Hepatocyte (in vitro differentiated cells): ENCODE data around the gene B3GAT3.

Experiments
- EZH2 ChIP-seq: fragments of 200-600 bp; sonication (generic); IDR thresholded peaks from 2 replicates; pipeline ENCODE4 v1.6.1; 2016; ENCODE audit warnings: antibody characterized with exemption, mild to moderate bottlenecking, borderline replicate concordance
- EZH2phosphoT487 ChIP-seq: fragments of 200-600 bp; sonication (generic); IDR thresholded peaks from one replicate; pipeline ENCODE4 v1.6.1; 2018; ENCODE audit warnings: antibody characterized with exemption, mild to moderate bottlenecking, low read depth, moderate library complexity; ENCODE audit not compliant: unreplicated experiment, severe bottlenecking
- TF ChIP-seq, protein P1 (sequence below): fragments of 200-600 bp; sonication (generic); IDR thresholded peaks from 2 replicates; pipeline ENCODE4 v1.5.1; 2016; ENCODE audit warnings: antibody characterized with exemption, mild to moderate bottlenecking; ENCODE audit not compliant: poor library complexity

DNA sequence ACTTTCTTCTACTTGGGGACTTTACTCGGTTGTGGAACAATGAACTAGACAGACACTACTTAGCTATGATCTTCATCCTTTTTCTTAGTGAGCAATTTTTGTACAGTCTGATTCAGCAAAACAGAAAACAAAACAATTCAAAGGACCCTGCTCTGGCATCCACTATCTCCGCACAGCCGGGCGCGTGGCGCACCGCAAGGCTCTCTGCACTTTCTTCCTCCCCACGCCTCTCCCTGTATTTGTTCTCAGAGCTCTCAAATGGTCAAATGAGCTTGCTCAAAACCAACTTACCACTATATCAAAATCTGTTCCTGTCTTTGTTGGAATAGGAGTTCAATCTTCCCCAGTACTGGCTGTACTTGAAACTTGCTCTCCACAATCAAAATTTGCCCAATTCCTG, 55.5 kb downstream of the B3GAT3 start:
- TF ChIP-seq, protein P1, sequence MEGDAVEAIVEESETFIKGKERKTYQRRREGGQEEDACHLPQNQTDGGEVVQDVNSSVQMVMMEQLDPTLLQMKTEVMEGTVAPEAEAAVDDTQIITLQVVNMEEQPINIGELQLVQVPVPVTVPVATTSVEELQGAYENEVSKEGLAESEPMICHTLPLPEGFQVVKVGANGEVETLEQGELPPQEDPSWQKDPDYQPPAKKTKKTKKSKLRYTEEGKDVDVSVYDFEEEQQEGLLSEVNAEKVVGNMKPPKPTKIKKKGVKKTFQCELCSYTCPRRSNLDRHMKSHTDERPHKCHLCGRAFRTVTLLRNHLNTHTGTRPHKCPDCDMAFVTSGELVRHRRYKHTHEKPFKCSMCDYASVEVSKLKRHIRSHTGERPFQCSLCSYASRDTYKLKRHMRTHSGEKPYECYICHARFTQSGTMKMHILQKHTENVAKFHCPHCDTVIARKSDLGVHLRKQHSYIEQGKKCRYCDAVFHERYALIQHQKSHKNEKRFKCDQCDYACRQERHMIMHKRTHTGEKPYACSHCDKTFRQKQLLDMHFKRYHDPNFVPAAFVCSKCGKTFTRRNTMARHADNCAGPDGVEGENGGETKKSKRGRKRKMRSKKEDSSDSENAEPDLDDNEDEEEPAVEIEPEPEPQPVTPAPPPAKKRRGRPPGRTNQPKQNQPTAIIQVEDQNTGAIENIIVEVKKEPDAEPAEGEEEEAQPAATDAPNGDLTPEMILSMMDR, result no peak
- TF ChIP-seq EZH2, result no peak
- TF ChIP-seq EZH2phosphoT487, result no peak
